Tibial nerve (tissue), 4 donors: Measurements from ENCODE around the gene C19orf73.

Source experiments
- EP300 ChIP-seq, 2 donors: sonication (generic); formaldehyde crosslinking; IDR thresholded peaks; one replicate each; pipeline ENCODE4 v1.6.1; 2017; ENCODE audit warnings: antibody characterized with exemption in 2 of 2, mild to moderate bottlenecking in 1 of 2
- POLR2A ChIP-seq, 2 donors: fragments of 450-650 bp; IDR thresholded peaks; one replicate each; pipeline ENCODE4 v1.6.1; 2017; ENCODE audit warnings: antibody characterized with exemption in 2 of 2, mild to moderate bottlenecking in 2 of 2, moderate library complexity in 2 of 2
- TF ChIP-seq, protein P1 (sequence below), 5 experiments: fragments of 200-600 bp in 3 of 5; fragments of 450-650 bp in 2 of 5; sonication (generic) in 3 of 5; IDR thresholded peaks; one replicate each; pipeline ENCODE4 v1.5.1; 2016 to 2019; ENCODE audit warnings: antibody characterized with exemption in 5 of 5, mild to moderate bottlenecking in 3 of 5, moderate library complexity in 2 of 5

DNA sequence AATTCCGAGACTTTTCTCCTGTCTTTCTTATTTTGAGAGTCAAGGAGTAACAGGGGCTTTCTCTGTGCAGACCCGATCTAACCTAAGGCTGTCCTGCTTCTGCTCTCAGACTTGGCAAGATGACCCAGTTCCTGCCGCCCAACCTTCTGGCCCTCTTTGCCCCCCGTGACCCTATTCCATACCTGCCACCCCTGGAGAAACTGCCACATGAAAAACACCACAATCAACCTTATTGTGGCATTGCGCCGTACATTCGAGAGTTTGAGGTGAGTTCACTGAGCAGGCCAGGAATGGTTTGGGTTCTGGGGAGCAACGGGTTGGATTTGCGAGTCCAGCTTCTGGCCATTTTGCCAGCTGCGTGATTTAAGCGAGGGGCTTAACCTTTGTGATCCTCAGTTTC, 32.6 kb downstream of the C19orf73 start:
- TF ChIP-seq, protein P1, sequence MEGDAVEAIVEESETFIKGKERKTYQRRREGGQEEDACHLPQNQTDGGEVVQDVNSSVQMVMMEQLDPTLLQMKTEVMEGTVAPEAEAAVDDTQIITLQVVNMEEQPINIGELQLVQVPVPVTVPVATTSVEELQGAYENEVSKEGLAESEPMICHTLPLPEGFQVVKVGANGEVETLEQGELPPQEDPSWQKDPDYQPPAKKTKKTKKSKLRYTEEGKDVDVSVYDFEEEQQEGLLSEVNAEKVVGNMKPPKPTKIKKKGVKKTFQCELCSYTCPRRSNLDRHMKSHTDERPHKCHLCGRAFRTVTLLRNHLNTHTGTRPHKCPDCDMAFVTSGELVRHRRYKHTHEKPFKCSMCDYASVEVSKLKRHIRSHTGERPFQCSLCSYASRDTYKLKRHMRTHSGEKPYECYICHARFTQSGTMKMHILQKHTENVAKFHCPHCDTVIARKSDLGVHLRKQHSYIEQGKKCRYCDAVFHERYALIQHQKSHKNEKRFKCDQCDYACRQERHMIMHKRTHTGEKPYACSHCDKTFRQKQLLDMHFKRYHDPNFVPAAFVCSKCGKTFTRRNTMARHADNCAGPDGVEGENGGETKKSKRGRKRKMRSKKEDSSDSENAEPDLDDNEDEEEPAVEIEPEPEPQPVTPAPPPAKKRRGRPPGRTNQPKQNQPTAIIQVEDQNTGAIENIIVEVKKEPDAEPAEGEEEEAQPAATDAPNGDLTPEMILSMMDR (IDR thresholded peaks at IDR 0.05), result no peak
- TF ChIP-seq POLR2A (IDR thresholded peaks at IDR 0.05) (no peak), EP300 (IDR thresholded peaks at IDR 0.05) (no peak)
